Measurements from ENCODE around the gene ZNF280D.

Gene ZNF280D

DNA sequence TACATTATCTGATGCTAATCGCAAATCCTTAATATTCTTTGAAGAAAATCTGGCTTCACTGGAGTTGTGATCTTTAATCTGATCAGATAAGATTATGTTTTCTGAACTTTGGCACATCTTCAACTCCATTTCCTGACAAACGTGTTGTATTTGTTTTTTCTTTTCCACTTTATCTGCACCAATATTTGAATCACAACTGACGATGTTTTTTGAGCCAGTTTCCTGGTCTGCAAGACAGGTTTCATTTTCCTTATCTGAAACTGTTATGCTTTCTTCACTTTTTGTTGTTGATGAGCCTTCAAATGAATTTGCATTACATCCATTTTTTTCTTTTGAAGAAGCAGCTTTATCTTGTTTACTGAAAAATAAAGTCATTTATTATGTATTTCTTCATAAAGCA is 101.5 kb downstream of the ZNF280D start:
- no peak for DNase-seq (ENCODE audit: low read depth in 2 of 2)

DNA sequence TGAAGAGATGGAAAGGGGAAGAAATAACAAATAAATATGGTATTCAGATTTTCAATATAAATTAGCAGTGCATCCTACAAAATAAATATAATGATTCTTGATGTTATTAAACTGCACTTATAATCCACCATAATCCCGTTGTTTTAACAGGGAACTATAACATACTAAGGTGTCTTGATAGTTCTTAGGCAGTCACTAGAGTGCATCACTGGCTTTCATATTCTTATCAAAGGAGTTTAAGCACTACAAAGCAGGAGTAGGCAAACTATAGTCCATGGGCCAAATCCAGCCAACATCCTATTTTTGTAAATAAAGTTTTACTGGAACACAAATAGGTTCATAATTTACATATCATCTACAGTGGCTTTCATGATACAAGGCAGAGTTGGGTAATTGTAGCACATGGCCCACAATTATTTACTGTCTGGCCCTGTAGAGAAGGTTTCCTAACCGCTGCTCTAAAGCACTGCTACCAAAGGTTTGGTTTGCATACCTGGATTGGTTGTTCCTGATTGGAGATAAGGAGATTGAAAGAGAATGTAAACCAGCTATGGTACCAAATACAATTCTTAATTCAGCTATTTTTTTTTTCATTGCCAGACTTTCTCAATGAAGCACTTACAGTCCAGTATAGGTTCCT is 104.3 kb downstream of the ZNF280D start:
- no peak for DNase-seq (ENCODE audit: low read depth in 2 of 2)

DNA sequence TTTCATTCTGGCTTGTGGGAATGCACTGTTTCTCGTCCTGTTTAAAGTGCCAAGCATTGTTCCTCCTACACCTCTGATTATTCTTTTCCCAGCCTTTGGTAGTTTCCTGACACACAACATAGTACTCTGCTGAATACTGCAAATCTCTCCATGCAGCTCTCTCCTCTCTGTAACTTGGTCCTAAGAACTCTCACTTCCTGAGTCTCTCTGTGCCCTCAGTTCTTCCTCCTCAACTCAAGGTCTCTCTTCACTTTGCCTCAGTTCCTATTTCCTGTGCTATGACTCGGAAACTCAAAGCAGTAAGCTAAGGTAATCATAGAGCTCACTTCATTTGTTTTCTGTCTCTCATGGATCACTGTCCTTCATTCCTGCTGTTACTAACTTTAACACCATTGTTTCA is 113.4 kb downstream of the ZNF280D start:
- no peak for DNase-seq (ENCODE audit: low read depth in 2 of 2)

DNA sequence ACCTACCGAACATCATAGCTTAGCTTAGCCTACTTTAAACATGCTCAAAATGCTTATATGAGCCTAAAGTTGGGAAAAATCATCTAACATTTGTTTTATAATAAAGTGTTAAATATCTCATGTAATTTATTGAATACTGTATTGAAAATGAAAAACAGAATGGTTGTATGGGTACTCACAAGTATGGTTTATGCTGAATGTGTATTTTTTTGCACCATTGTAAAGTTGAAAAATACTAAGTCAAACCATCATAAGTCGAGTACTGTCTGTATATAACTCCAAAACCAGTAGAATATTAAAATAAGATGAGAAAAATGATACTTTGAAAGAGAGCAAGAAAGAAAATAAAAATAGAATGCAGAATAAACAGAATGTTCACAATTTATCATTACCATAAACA is 115.7 kb downstream of the ZNF280D start:
- DNase-seq (ENCODE audit: low read depth in 2 of 2): no peak

DNA sequence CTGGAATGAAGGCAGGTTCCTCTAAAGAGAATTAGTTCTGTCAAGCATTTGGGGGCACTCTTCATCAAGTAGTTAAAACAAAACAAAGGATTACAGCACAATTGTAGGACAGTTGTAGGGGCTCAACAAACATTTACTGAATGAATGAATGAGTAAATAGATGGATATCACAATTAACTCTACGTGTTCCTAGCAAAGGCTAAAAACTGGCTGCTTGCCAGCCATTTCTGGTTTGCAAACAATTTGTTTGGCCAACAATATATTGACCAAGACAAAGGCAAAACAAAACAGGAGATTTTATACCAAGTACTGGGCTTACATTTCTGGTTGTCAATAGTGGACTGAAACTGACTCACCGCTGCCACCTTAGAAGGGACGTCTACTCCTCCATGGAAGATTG is 116.8 kb downstream of the ZNF280D start:
- no peak for DNase-seq (ENCODE audit: low read depth in 2 of 2)

DNA sequence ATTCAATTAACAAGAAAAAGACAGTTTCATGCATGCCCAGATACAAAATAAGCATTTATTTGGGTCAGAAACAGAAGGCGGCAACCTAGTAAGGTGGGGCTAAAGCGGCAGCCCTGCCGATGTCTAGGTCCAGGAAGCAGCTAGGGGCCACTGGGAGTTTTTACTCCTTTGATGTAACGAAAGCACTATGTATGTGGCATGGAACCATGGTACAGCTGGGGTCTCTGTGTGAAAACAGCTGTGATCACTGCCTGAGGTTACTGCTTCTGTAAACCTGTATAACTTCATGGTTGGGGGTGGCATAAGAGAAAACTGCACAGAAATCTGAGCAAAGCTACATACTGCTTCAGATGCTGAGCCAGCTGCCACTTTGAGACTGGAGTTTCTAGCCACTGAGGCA is 119.5 kb downstream of the ZNF280D start:
- DNase-seq (ENCODE audit: low read depth in 2 of 2): no peak

DNA sequence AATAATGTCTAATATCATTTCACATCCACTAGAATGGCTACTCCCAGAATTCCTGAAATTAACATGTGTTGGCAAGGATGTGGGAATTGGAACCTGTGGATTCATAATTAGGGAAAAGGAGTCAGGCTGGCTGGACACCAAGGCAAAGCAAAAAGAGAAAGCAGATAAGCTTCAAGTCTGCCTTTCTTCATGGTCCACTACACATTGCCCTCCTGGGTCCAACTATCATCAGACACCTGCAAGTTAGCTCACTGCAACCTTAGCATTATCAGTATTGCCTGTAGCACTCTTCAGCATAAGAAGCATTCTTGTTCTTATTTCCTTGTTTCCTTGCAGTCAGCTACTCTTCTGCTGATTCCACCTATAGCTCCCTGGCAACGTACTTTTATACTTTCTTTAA is 124.3 kb downstream of the ZNF280D start:
- no peak for DNase-seq (ENCODE audit: low read depth in 2 of 2)

DNA sequence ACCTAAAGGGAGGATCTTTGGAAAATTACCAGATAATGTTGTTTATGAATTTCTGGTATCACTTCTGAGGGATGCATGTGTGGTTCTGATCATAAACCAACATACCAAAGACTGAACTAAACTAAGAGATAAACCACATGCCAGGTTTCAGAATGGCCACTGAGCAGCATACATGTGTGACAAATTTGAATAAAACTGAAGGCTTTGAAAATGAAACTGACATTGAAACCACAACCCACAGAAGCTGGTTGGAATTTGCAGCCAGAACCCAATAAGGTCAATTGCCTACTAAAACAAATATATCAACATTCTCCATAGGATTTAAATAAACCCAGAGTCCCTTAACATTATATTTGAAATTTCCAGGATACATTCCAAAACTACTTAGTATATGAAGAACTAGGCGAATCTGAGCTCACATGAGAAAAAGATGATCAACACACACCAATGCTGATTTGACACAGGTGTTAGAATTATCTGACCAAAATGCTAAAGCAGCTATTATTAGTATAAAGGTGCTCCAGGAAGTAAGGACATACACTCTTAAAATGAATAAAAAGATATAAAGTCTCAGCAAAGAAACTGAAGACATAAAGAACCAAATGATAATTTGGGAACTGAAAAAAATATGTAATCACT is 125.0 kb downstream of the ZNF280D start:
- DNase-seq (ENCODE audit: low read depth in 2 of 2): no peak

DNA sequence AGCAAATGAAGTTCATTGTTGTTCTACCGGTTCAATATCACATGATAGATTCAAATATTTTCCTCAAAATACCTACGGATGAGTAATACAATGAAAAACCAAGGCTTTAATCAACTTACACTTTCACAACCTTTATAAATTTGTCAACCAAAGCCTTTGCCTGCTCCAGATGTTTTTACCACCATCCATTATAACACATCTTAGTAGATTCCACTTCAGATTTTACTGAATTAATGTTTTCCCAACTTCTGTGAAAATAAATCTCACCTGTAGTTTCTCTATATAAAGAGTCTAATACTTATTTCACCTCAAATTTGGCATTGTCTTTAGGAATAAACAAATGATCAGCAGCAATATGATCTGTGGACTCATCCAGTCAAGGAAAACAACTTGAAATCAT is 131.1 kb downstream of the ZNF280D start:
- DNase-seq (ENCODE audit: low read depth in 2 of 2): no peak

DNA sequence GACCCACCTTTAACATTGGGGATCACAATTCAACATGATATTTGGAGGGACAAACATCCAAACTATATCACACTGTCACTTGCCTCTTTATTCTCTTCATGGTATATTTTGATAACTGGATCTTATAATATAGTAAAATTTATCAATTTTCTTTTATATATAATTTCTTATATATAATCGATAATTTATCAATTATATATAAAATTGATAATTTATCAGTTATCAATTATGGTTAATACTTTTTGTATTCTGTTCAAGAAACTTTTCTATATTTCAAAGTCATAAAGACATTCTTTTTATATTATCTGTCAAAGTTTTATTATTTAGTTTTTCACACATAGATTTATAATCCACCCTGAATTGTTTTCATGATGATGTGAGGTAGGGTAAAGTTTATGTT is 132.9 kb downstream of the ZNF280D start:
- no peak for DNase-seq (ENCODE audit: low read depth in 2 of 2)

DNA sequence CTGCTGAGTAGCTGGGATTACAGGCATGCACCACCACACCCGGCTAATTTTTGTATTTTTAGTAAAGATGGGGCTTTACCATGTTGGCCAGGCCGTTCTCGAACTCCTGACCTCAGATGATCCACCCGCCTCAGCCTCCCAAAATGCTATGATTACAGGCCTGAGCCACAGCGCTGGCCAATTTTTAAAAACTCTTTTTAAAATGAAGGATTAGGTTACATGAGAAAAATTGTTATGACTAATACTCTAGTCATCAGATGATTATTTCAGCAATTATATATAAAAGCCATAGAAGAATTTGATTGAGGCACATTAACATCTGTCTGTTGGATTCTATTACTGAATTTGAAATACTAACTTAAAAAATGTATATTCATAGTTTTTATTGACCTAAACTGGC is 134.3 kb downstream of the ZNF280D start:
- no peak for DNase-seq (ENCODE audit: low read depth in 2 of 2)

DNA sequence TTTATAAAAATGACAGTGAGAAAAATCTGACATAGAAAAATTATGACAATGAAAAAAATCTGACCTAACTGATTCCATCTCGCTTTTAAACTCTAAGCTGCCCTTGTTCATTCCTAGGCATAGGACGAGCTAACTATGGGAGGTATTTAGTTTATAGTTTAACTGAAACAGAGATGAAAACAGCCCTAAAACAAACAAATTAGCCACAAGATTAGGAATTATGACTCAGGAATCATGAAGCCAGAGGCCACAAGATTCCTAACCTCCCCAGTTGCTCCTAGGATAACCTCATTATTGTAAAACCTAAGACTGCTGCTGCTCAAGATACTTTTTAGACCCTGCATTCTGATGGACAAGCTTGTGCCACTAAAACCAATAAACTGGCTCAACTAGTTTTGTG is 145.6 kb downstream of the ZNF280D start:
- DNase-seq (ENCODE audit: low read depth in 2 of 2): no peak

DNA sequence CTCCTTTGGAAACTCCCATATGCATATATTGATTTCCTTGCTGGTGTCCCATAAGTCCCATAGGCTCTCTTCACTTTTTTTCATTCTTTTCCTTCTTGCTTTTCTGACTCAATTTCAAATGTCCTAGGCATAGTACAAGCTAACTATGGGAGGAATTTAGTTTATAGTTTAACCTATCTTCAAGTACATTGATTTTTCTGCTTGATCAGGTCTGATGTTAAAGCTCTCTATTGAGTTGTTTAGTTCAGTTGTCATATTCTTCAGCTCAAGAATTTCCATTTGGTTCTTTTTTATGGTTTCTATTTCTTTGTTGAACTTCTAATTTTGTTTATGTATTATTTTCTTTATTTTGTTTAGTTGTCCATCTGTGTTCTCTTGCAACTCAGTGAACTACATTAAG is 147.1 kb downstream of the ZNF280D start:
- DNase-seq (ENCODE audit: low read depth in 2 of 2): no peak

DNA sequence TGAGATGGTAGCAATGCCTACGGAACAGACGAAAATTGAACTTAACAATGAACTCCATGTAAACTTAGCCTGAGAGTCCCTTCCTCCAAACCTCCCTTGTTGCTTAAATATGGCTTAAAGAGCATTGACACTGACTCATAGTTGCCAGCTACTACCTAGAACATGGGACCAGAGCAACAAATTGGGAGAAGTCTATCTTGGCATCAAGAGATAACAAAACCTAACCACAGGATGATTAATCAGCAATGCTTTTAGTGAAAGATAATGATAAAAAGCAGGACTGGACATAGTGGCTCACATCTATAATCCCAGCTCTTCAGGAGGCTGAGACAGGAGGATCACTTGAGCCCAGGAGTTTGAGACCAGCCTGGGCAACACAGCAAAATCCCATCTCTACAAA is 150.5 kb downstream of the ZNF280D start:
- no peak for DNase-seq (ENCODE audit: low read depth in 2 of 2)

All from stimulated activated CD4-positive, alpha-beta T cell treated with anti-CD3 and anti-CD28 coated beads, Interleukin-15, amount 100 ng/mL, for 48 hours (primary cell).